ENCODE data around the gene MARCHF10.

DNA sequence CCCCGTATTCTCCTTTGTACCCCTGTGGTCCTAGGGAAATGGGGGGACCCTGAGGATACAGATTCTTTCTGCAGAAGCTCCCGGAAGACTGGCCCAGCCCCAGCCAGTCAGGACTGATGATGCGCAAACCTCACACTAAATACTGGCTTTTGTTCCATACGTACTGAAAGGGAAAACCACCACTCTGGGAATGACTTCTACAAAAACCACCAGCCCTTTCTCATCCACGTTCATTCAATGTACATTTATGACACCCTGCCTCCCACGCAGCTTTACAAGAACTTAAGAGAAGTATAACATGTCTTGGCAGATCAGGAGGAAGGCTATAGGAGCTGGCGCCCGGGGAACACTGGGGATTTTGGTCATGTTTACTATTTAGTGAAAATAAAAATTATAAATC, 70.6 kb downstream of the MARCHF10 start:
- TF ChIP-seq, protein P1, sequence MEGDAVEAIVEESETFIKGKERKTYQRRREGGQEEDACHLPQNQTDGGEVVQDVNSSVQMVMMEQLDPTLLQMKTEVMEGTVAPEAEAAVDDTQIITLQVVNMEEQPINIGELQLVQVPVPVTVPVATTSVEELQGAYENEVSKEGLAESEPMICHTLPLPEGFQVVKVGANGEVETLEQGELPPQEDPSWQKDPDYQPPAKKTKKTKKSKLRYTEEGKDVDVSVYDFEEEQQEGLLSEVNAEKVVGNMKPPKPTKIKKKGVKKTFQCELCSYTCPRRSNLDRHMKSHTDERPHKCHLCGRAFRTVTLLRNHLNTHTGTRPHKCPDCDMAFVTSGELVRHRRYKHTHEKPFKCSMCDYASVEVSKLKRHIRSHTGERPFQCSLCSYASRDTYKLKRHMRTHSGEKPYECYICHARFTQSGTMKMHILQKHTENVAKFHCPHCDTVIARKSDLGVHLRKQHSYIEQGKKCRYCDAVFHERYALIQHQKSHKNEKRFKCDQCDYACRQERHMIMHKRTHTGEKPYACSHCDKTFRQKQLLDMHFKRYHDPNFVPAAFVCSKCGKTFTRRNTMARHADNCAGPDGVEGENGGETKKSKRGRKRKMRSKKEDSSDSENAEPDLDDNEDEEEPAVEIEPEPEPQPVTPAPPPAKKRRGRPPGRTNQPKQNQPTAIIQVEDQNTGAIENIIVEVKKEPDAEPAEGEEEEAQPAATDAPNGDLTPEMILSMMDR (IDR thresholded peaks at IDR 0.05): no peak
- no peak for TF ChIP-seq POLR2A (IDR thresholded peaks at IDR 0.05)
